SK-N-SH (cell line): Measurements from ENCODE around the gene NRTN. TPM values are rescaled to one million over a fixed set of nuclear protein-coding genes. Genes with fewer than 3 reads are reported as not detected.
"Not testable (repeated sequence)": the region's sequence is repeated elsewhere in the genome, so short reads cannot be mapped to it uniquely, and the experiment has no call there.

Experiments
- CTCF ChIA-PET: fragments of 300-600, 350-600 bp; formaldehyde crosslinking; extraction: SDS; loops from one replicate; lab custom pipeline; 2021; lab: Yijun Ruan, JAX
- POLR2A ChIA-PET: fragments of 350-600 bp; sonication (Branson Sonifier 250); formaldehyde crosslinking; extraction: SDS; loops from one replicate; lab custom pipeline; 2020; ENCODE audit warnings: antibody characterized with exemption, inconsistent platforms; lab: Yijun Ruan, JAX
- DNase-seq: peaks from one replicate; pipeline ENCODE4 v3.0.0; 2012
- H2AFZ ChIP-seq: fragments of 200-600 bp; sonication (generic); 2 replicates; pipeline ENCODE4 v1.8.1; 2016; ENCODE audit warnings: antibody characterized with exemption, mild to moderate bottlenecking, low read depth
- H3F3A ChIP-seq: fragments of 200-600 bp; sonication (generic); replicated peaks from 2 replicates; pipeline ENCODE3; 2016; ENCODE audit warnings: antibody characterized with exemption, mild to moderate bottlenecking; ENCODE audit not compliant: insufficient read depth
- H3K27ac ChIP-seq, 2 experiments: fragments of 200-500 bp in 1 of 2; fragments of 200-600 bp in 1 of 2; sonication (Bioruptor generic) in 1 of 2; sonication (generic), shearing (Covaris generic) in 1 of 2; 2 replicates each; pipeline versions ENCODE4 v1.5.1 to v1.6.1; 2014 to 2016; ENCODE audit warnings: low read depth in 2 of 2, inconsistent platforms in 1 of 2, low read length in 1 of 2, mild to moderate bottlenecking in 1 of 2, mixed read lengths in 1 of 2
- H3K27me3 ChIP-seq: fragments of 200-600 bp; sonication (generic), shearing (Covaris generic); 2 replicates; pipeline ENCODE4 v1.6.1; 2016; ENCODE audit warnings: mixed run types; ENCODE audit not compliant: insufficient read depth
- H3K36me3 ChIP-seq, 2 experiments: fragments of 200-500 bp in 1 of 2; fragments of 200-600 bp in 1 of 2; sonication (Bioruptor generic) in 1 of 2; sonication (generic) in 1 of 2; replicated peaks in 1 of 2; 2 replicates each; pipeline versions ENCODE3 to v1.5.1; 2014 to 2016; ENCODE audit warnings: low read length in 1 of 2, mild to moderate bottlenecking in 1 of 2; ENCODE audit not compliant: insufficient read depth in 2 of 2, control insufficient read depth in 1 of 2
- H3K4me1 ChIP-seq, 2 experiments: fragments of 200-500 bp in 1 of 2; fragments of 200-600 bp in 1 of 2; sonication (Bioruptor generic) in 1 of 2; sonication (generic), shearing (Covaris generic) in 1 of 2; 2 replicates each; pipeline versions ENCODE4 v1.5.1 to v1.6.1; 2014 to 2016; ENCODE audit warnings: low read depth in 1 of 2, low read length in 1 of 2, mixed run types in 1 of 2; ENCODE audit not compliant: insufficient read depth in 2 of 2, control insufficient read depth in 1 of 2
- H3K4me2 ChIP-seq: fragments of 200-600 bp; sonication (generic), shearing (Covaris generic); 2 replicates; pipeline ENCODE4 v1.6.1; 2017; ENCODE audit warnings: mixed run types
- H3K4me3 ChIP-seq, 2 experiments: fragments of 200-500 bp in 1 of 2; fragments of 200-600 bp in 1 of 2; sonication (Bioruptor generic) in 1 of 2; sonication (generic), shearing (Covaris generic) in 1 of 2; 2 replicates each; pipeline versions ENCODE4 v1.5.1 to v1.8.1; 2014 to 2016; ENCODE audit warnings: low read depth in 2 of 2, inconsistent platforms in 1 of 2, low read length in 1 of 2, mild to moderate bottlenecking in 1 of 2, mixed read lengths in 1 of 2, moderate library complexity in 1 of 2
- H3K79me2 ChIP-seq: fragments of 200-600 bp; sonication (generic); 2 replicates; pipeline ENCODE4 v1.8.1; 2017; ENCODE audit warnings: mild to moderate bottlenecking; ENCODE audit not compliant: insufficient read depth
- H3K9ac ChIP-seq: fragments of 200-600 bp; sonication (generic); 2 replicates; pipeline ENCODE4 v1.6.1; 2017; ENCODE audit warnings: mixed run types
- H3K9me2 ChIP-seq: fragments of 200-600 bp; sonication (generic); 2 replicates; pipeline ENCODE4 v1.6.1; 2017; ENCODE audit warnings: mixed run types
- H3K9me3 ChIP-seq: fragments of 200-600 bp; sonication (generic); 2 replicates; pipeline ENCODE4 v1.6.1; 2017; ENCODE audit warnings: mixed run types, mild to moderate bottlenecking, moderate library complexity
- H4K20me1 ChIP-seq: fragments of 200-600 bp; sonication (generic); 2 replicates; pipeline ENCODE4 v1.6.1; 2017; ENCODE audit warnings: mild to moderate bottlenecking, mixed run types; ENCODE audit not compliant: insufficient read depth
- CHD2 ChIP-seq: fragments of 150-350 bp; IDR thresholded peaks from 2 replicates; pipeline ENCODE4 v1.6.1; 2018; ENCODE audit warnings: low read length; ENCODE audit not compliant: partially characterized antibody
- CTCF ChIP-seq: fragments of 200-600 bp; sonication (generic); IDR thresholded peaks from 2 replicates; pipeline ENCODE4 v1.6.1; 2017; ENCODE audit warnings: antibody characterized with exemption, mild to moderate bottlenecking, moderate library complexity
- GATA2 ChIP-seq: sonication (generic); formaldehyde crosslinking; IDR thresholded peaks from 2 replicates; pipeline ENCODE4 v1.5.0; 2020; ENCODE audit warnings: mild to moderate bottlenecking, missing genetic modification reagents
- NRF1 ChIP-seq: IDR thresholded peaks from 2 replicates; pipeline ENCODE4 v1.6.1; 2012; ENCODE audit warnings: low read depth, mild to moderate bottlenecking, low read length
- PBX3 ChIP-seq: IDR thresholded peaks from 2 replicates; pipeline ENCODE4; 2012
- RAD21 ChIP-seq: IDR thresholded peaks from 2 replicates; pipeline ENCODE4 v1.6.1; 2012; ENCODE audit warnings: mild to moderate bottlenecking, low read length
- REST ChIP-seq: IDR thresholded peaks from 2 replicates; pipeline ENCODE4 v1.6.1; 2012; ENCODE audit warnings: mild to moderate bottlenecking, low read depth, low read length, moderate library complexity
- RXRA ChIP-seq: IDR thresholded peaks from 2 replicates; pipeline ENCODE4 v1.4.0; 2012; ENCODE audit warnings: low read depth, mild to moderate bottlenecking, borderline replicate concordance
- TAF1 ChIP-seq: IDR thresholded peaks from 2 replicates; pipeline ENCODE4 v1.6.1; 2012; ENCODE audit warnings: low read depth, mild to moderate bottlenecking, low read length, moderate library complexity, borderline replicate concordance
- WGBS: methylation state at CpG from one replicate; pipeline ENCODE4 v1.1.6; 2017; ENCODE audit warnings: low lambda C conversion rate; 5-methylcytosine and 5-hydroxymethylcytosine counted together
- polyA plus RNA-seq, 3 experiments: library from polyadenylated mRNA; depleted of rRNA; stranded (reverse); fragments of >200 nt; gene quantifications; 2 replicates each; pipeline ENCODE4 v1.2.3, GENCODE V29; 2012
- TF ChIP-seq, protein P1 (sequence below): fragments of 150-350 bp; IDR thresholded peaks from 2 replicates; pipeline ENCODE4 v1.6.1; 2016; ENCODE audit warnings: mild to moderate bottlenecking, low read depth, low read length
- TF ChIP-seq, protein P2 (sequence below): IDR thresholded peaks from 2 replicates; pipeline ENCODE4 v1.4.0; 2012; ENCODE audit warnings: low read depth

Gene NRTN
- polyA plus RNA-seq, 1 of the 3 experiments (the other 2 are of a cell fraction): 0.99 TPM

DNA sequence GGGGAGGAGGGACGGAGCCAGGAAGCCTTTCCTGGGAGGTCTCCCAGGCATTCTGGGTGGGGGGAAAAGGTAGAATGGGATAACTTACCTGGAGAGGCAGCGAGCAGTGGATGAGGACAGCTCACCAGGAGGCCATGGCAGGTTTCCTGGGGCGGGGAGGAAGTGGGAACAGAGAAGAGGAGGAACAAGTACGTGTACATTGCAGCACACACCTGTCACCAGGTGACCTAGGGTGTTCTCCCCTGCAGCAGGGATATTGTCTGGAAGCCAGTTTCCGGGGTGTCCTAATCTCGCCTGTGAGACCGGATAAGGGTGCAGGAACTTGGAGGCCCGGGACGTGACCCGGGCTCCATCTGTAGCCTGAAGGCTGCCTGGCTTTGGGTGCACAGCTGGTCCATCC, 46.4 kb downstream of the NRTN start, which contains the start of gene FUT3:
Gene FUT3, minus strand, starts transcription at position 148 of the 400 bp plus-strand sequence.
- H3F3A ChIP-seq: no peaks in the 10 kb centered on the region
- no peaks in the 10 kb centered on the region for H3K9me3 ChIP-seq
- TF ChIP-seq GATA2 (no peak), REST (no peak), TAF1 (no peak), RAD21 (no peak), NRF1 (no peak), CTCF (no peak), RXRA (no peak), CHD2 (no peak), PBX3 (no peak)
- TF ChIP-seq, protein P1, sequence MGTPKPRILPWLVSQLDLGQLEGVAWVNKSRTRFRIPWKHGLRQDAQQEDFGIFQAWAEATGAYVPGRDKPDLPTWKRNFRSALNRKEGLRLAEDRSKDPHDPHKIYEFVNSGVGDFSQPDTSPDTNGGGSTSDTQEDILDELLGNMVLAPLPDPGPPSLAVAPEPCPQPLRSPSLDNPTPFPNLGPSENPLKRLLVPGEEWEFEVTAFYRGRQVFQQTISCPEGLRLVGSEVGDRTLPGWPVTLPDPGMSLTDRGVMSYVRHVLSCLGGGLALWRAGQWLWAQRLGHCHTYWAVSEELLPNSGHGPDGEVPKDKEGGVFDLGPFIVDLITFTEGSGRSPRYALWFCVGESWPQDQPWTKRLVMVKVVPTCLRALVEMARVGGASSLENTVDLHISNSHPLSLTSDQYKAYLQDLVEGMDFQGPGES: no peak
- TF ChIP-seq, protein P2, sequence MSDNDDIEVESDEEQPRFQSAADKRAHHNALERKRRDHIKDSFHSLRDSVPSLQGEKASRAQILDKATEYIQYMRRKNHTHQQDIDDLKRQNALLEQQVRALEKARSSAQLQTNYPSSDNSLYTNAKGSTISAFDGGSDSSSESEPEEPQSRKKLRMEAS: no peak
- TF ChIP-seq, all 33 proteins: peak for 0
- Histone ChIP-seq H2AFZ (no peak within 1 kb of the TSS), H3K79me2 (no peaks in the 10 kb centered on the region), H3K36me3 (no peaks in the 10 kb centered on the region), H3K9me2 (no peaks in the 10 kb centered on the region), H3K9ac (no peak within 1 kb of the TSS), H3K4me3 (no peak within 1 kb of the TSS), H3K4me1 (no peaks in the 10 kb centered on the region), H4K20me1 (no peaks in the 10 kb centered on the region), H3K4me2 (no peak within 1 kb of the TSS), H3K27ac (no peak within 1 kb of the TSS), H3K27me3 (peaks cover 18% of the 10 kb centered on the region)
- DNase-seq: no peak
- CTCF ChIA-PET: no interaction called here
- 75% methylated on average over 9 of the region's 10 CpGs for WGBS
- POLR2A ChIA-PET: no interaction called here

DNA sequence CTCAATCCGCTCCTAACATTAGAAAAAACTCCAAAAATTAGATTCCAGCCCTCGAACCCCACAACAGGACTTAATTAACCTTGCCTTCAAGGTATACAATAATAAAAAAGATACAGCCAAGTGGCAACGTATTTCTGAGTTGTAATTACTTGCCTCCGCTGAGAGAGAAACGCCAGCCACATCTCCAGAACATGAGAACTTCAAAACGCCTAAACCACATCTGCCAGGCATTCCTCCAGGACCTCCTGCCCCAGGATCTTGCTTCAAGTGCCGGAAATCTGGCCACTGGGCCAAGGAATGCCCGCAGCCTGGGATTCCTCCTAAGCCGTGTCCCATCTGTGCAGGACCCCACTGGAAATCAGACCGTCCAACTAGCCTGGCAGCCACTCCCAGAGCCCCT, 49.3 kb downstream of the NRTN start:
- H3K9ac ChIP-seq, H4K20me1 ChIP-seq, H3F3A ChIP-seq, CTCF ChIA-PET, H3K79me2 ChIP-seq, POLR2A ChIA-PET, H3K4me2 ChIP-seq, H2AFZ ChIP-seq, H3K36me3 ChIP-seq, H3K27ac ChIP-seq, H3K4me3 ChIP-seq, H3K4me1 ChIP-seq, H3K9me2 ChIP-seq, H3K9me3 ChIP-seq, DNase-seq: not testable (repeated sequence)
- peaks cover 18% of the 10 kb centered on the region for H3K27me3 ChIP-seq
- 57% methylated on average over 7 of the region's 10 CpGs for WGBS

DNA sequence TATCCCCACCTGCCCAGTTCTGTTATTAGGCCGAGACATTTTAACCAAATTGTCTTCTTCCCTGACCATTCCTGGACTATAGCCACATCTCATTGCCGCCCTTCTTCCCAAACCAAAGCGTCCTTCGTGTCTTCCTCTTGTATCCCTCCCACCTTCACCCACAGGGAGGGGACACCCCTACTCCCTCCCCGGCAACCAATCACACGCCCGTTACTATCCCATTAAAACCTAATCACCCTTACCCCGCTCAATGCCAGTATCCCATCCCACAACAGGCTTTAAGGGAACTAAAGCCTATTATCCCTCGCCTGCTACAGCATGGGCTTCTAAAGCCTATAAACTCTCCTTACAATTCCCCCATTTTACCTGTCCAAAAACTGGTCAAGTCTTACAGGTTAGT, 50.3 kb downstream of the NRTN start:
- H3K36me3 ChIP-seq, H3K9me3 ChIP-seq, H4K20me1 ChIP-seq, H3K4me2 ChIP-seq, H3K9ac ChIP-seq, H3F3A ChIP-seq, H3K4me3 ChIP-seq, H3K4me1 ChIP-seq, POLR2A ChIA-PET, H2AFZ ChIP-seq, H3K9me2 ChIP-seq, H3K79me2 ChIP-seq, CTCF ChIA-PET, H3K27ac ChIP-seq, DNase-seq: not testable (repeated sequence)
- H3K27me3 ChIP-seq: peaks cover 18% of the 10 kb centered on the region
- WGBS: 71% methylated on average over 9 of the region's 9 CpGs
